GM18508 (cell line): Measurements from ENCODE around the gene MAST2.

Experiments used
- ATAC-seq: cut with Tn5 transposase; IDR thresholded peaks from one replicate; pipeline ENCODE4 v1.9.1; 2021; ENCODE audit warnings: moderate number of reproducible peaks; ENCODE audit not compliant: insufficient read depth, unreplicated experiment

The MAST2 gene

DNA sequence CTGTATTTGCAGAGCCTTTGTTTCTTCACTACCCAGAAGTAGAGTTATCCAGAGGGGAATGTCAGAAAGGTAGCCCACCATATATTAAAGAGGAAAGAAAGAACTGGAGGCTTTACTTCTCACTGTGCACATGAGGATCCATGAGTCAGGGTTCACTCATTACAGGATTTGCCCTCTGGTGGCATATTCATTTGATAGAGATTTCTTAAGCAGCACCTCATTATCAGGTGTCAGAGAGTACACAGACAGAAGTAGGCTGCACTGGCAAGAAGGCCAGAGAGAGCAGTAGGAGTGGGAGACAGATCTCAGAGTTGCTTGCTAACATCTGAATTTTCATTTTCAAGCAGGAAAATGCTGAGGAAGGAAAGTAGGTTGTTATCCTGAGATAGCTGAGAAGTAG is 205.2 kb downstream of the MAST2 start:
- ATAC-seq = no peak

DNA sequence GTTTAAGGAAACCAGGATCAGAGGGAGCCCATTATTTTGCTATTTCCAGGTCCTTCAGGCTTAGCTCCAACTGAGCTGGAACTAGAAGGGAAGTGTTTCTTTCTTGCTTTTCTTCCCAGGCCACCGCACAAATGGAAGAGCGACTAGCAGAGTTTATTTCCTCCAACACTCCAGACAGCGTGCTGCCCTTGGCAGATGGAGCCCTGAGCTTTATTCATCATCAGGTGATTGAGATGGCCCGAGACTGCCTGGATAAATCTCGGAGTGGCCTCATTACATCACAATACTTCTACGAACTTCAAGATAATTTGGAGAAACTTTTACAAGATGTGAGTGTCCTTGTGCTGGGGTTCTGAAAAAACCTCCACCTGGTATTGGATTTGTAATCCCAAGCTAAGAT is 207.2 kb downstream of the MAST2 start:
- ATAC-seq = no peak

DNA sequence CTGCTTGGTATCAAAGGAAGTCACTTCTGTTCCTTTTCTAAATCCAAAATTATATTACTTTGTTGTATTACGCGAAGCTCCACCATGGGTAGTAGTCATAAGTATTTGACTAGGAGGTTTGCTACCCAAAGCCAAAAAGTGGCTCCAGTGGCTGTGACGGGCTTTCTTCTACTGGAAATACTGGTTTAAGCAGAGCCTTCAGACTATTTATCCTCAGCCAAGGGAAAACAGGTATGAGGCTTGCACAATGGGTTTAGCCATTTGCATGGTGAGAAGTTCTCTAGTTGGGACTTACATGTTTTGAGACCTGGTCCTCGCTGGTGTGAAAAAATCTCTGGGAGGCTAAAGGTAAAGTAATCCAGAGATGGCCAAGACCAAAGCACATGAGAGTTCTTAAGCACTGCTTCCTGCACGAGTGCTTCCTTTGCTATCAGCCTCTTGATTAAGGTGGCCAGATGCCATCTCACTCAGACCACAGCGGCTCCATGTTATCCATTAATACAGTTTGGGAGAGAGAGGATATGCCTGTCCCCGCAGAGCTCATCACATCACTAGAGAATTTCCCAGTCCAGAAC is 207.8 kb downstream of the MAST2 start:
- ATAC-seq = no peak

DNA sequence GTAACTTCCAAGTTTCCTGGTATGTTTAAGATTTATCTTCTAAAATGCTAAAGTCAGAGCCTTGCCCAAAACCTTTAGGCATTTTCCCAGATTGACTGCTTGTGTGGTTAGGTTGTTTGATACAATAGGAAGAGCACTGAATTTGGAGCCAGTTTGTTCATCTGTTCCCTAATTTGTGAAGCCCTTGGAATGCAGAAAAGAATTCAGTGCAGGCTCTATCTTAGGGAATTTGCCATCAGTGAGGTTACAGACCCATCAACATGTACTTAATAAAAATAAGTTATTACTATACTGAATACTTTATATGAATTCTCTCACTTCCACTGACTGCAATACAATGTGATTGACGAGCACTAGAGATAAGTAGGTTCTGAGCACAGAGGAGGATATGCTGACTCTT is 208.8 kb downstream of the MAST2 start:
- no peak for ATAC-seq

DNA sequence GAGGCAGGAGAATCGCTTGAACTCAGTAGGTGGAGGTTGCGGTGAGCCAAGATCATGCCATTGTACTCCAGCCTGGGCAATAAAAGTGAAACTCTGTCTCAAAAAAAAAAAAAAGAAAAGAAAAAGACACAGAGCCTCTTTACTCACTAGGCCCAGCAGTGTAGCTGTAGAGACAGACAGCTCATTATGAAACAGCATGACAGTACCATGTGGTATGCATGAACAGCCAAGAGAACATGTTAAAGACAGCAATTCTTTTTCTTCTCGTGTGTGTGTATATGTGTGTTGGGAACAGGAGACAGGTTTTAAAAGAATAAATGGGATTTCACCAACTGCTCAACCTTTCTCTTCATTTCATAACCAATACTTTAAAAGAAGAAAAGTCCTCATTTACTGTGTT is 210.2 kb downstream of the MAST2 start:
- ATAC-seq = no peak

DNA sequence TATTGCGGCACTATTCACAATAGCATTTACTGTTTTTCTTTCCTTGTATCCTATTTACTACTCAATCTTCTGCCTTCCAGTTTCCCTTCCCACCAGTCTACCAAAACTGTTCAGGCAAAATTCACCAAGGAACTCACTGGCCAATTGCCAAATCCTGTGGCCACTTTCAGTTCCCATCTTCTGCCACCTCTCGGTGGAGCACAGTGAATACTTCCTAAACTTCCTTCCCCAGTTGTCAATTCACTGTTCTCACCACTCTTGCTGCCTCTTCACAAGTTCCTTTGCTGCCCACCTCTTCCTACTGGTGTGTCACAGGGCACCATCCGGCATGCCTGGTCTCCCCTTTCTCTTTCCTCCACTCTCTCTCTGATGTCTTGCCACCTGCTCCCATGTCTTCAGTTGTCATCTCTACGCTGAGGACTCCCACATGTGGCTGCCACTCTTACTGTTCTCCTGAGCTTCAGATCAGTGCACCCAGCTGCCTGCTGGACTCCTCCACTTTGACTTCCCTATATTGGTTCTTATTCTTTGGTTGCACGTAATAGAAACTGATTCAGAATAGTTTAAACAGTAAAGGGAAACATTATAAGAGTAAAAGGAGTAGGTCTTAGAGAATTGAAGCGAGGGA is 214.6 kb downstream of the MAST2 start:
- ATAC-seq = no peak

DNA sequence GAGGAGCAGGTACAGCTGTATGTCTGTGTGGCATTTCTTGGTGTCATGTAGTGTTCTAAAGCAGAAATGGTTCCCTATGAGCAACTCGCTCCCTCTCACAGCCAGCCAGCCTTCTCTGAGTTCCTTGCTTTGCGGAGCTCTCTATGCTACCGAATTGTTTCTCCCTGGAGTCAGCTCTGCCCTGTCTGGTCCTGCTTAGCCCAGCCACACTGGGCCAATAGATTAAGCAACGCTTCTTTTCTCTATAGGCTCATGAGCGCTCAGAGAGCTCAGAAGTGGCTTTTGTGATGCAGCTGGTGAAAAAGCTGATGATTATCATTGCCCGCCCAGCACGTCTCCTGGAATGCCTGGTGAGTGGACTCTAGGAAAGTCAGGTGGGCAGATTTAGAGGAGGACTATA is 215.9 kb downstream of the MAST2 start:
- no peak for ATAC-seq

DNA sequence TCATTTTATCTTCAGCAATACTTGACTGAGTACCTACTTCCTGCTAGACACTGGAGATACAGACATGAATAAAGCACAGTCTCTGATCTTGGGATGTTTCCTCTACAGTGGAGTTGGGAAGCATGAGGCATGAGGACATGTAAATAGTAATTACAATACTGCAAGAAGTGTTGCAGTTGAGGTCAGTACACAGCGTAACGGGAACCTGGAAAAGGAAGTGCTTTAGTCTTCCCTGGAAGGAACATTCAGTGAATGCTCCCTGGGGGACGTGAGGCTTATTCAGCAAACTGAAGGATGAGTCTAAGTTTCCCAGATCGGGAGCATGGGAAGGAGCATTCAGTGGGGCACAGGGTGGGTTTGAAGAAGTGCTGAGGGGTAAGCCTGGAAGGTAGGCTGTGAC is 216.6 kb downstream of the MAST2 start:
- ATAC-seq = no peak

DNA sequence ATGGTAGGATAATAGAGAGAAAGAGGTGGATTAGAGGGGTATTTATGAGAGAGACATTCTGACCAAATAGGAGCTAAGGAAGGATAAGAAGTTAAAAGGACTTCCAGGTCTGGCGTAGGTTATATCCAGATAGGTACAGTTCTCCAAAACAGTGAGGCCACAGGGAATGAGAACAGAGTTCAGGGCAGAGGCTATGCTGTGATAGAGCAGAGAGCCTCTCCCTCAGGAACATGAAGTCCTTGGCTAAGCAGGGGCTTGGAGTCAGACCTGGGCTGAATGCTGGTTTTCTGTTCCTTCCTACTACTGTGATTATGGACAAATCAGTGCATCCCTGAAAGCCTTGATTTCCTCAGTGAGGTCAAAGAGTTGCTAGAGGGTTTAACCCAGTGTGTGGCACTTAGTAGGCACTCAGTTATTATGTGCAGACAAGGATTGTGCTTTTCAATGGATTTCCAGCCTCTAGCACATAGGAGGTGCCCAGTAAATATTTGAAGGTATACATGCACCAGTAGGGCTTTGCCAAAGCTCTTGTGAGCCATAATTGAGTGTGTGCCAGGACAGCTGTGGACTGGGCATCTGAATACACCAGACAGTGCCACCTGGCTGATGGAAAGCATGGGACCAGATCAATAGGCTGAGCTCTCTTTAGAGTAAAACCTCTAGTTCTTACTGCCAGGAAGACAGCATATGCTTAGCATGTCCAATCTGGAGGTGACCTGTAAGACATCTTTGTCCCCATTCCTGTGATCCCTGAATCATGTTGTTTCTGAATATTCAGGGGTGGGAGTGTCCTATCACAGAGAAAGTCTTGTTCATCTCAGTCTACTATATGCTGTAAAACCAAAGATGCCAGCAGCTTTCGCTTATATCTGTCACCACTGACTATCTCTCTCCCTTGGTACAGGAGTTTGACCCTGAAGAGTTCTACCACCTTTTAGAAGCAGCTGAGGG is 217.9 kb downstream of the MAST2 start:
- ATAC-seq = no peak

DNA sequence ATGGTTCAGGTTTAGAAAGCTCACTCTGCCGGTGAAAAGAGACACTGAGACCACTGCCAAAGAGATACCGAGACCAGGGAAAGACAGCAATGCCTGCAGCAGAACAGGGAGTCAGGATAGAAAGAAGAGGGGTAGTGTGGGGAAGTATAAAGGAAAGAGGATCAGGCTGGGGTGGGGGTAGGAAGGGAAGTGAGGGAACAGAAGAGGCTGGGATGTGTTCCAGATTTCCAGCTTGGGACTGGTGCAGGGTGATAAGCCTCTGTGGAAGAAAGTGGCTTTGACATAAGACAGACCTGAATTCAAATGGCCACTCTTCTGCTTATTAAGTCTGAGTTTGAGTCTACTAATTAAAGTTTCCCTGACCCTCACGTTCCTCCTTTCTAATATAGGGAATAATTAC is 223.1 kb downstream of the MAST2 start:
- ATAC-seq = no peak

DNA sequence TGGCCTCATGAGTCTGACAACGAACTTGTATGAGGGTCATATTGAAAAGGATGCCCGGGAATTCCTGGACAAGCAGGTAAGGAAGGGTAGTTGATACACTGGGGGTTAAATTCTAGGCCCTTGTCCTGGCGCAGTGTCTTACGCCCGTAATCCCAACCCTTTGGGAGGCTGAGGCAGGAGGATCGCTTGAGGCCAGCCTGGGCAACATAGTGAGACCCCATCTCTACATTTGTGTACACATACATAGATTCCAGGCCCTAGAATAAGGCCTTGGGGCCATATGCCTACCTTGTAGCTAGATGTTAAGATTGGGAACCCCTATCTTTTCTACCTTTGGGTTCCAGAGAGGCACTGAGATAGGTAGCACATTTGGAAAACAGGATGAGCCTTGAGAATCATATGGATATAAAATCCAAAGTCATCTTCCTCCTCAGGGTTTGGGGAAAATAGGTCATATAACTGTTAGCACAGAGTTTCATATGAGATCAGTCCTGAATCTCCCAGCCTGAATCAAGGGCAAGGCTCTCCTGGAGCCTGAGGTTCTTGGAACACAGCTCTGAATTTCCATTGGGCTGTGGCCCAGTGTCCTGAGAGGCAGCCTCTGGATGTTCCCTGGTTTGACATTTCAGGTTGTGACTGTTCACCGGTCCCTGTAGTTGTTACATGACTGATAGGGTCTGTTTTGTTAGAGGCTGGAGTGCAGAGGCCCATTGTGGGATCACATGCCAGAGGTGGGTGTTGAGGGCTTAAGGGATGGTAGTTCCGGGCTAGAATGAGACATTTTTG is 224.6 kb downstream of the MAST2 start:
- ATAC-seq = no peak

DNA sequence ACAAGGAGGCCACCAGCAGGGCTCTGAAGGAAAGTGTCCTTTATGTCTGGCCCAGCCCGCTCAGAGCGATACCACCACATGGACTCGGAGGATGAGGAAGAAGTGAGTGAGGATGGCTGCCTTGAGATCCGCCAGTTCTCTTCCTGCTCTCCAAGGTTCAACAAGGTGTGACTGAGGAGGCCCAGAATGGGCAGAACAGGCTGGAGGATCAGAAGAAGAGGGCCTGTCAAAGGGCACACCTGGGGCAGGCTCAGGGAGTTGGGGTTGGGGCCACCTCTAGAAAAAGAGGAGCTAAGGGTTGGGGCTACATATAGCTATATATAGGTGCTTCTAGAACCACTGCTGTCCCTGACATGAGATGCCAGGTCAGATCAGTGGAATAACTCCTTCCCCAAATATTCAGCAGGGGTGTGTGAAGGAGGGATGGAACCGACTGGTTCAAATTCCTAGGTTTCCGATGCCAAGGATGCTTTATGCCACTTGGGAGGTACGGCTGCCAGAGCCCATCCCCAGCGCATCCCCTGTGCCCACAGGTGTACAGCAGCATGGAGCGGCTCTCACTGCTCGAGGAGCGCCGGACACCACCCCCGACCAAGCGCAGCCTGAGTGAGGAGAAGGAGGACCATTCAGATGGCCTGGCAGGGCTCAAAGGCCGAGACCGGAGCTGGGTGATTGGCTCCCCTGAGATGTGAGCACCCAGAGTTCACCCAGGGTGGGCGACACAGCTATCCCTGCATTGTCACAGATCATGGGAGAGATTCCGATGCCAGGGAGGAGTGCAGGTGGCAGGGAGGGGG is 226.9 kb downstream of the MAST2 start:
- ATAC-seq = no peak

DNA sequence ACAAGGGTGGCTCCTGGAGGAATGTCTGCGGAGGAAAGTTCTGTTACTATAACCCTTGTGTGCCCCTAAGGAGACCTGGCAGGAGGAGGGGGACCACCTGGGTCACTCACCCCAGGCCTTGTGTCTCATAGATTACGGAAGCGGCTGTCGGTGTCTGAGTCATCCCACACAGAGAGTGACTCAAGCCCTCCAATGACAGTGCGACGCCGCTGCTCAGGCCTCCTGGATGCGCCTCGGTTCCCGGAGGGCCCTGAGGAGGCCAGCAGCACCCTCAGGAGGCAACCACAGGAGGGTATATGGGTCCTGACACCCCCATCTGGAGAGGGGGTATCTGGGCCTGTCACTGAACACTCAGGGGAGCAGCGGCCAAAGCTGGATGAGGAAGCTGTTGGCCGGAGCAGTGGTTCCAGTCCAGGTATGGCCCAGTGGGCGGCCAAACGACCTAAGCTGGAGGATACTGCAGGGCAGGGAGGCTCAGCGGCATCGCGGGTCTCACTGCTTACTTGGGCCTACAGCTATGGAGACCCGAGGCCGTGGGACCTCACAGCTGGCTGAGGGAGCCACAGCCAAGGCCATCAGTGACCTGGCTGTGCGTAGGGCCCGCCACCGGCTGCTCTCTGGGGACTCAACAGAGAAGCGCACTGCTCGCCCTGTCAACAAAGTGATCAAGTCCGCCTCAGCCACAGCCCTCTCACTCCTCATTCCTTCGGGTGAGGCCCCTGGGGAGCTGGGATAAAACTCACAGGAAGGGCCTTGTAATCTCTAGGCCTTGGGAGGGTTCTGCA is 227.7 kb downstream of the MAST2 start:
- no peak for ATAC-seq

DNA sequence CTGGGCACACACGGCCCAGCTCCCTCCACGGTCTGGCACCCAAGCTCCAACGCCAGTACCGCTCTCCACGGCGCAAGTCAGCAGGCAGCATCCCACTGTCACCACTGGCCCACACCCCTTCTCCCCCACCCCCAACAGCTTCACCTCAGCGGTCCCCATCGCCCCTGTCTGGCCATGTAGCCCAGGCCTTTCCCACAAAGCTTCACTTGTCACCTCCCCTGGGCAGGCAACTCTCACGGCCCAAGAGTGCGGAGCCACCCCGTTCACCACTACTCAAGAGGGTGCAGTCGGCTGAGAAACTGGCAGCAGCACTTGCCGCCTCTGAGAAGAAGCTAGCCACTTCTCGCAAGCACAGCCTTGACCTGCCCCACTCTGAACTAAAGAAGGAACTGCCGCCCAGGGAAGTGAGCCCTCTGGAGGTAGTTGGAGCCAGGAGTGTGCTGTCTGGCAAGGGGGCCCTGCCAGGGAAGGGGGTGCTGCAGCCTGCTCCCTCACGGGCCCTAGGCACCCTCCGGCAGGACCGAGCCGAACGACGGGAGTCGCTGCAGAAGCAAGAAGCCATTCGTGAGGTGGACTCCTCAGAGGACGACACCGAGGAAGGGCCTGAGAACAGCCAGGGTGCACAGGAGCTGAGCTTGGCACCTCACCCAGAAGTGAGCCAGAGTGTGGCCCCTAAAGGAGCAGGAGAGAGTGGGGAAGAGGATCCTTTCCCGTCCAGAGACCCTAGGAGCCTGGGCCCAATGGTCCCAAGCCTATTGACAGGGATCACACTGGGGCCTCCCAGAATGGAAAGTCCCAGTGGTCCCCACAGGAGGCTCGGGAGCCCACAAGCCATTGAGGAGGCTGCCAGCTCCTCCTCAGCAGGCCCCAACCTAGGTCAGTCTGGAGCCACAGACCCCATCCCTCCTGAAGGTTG is 231.4 kb downstream of the MAST2 start:
- ATAC-seq = no peak

DNA sequence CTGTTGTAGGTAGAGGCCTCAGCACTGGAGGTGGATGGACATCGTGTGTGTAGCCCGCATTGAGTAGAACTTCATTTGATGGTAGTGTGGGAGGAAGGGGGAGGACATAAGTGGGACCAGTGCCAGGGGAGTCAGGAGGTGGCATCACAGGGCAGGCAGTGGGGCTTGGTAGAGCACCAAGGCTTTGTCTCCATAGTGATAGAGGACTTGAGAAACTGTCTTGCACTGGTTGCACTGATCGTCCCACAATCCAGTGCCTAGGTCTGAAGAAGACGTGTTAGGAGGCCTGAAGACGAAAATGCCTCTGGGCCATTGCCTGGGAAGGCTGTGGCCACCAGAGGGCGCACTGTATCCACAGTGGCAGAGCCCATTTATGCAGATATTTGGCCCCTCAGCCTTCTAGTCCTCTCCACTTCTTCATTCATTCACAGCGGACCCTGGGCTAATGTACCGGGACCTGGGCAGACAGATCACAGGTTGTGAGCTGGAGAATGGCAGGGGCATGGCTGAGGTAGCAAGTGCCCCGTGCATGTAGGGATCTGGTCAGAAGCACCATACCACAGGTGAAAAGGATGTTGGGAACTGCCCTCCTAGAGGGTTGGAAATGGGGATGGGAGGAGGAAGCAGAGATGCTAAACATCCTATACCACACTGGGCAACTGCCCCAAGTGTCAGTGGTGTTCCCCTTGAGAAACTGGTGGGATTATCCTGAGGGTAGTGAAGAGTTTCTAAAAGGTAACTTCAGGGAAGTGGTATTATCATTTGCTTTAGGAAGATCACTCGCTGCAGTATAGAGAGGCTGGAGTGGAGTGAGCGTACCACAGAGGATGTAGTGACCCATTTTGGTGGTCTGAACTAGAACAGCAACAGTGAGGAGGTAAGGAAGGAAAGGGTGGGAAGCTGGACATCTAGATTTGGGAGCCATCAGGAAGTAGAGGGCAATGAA is 233.8 kb downstream of the MAST2 start:
- ATAC-seq = no peak

DNA sequence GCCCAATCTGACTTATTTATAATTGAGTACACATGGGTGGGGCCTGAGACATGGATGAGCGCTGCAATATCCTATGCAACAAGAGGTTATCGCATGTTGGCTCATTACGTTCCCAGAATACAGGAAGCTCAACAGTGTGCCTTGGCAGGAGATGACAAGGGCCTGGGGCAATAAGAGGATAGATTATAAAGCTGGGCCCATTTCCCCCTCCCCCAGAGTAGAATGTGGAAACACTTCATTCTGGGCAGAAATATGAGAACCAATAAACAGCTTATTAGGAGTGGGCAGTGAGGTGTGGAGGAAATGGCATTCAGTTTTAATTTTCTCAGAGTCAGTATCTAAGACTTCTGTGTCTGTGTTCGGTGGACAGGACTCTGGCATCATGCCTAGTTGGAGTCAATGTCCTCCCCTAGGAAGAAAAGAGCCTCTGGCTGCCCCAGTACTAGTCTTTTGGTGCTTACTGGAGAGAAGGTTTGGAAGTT is 236.2 kb downstream of the MAST2 start:
- no peak for ATAC-seq

DNA sequence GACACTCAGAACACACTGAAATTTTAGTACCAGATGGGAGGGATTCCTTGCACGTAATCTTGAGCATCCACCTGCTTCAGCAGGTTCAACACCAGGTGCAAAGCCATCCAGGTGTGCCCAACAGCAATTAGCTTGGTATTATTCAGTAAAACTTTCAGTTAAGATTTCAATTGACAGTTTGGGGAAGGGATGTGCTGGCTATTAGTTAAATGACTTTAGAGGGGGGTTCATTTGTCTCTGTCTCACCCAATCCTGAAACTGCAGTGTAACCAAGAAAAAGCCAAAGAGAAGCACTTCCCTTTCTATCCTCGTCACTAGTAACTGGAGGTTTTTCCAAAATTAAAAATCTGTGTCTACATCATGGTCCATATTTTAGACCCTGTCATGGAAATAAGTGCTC is 238.1 kb downstream of the MAST2 start:
- no peak for ATAC-seq
